Heart left ventricle (tissue), 16 donors: ENCODE data around the gene U2SURP. TPM values are rescaled to one million over a fixed set of nuclear protein-coding genes. Genes with fewer than 3 reads are reported as not detected.

Experiments
- ATAC-seq, 4 donors: fragments of 200-7000 bp; cut with Tn5 transposase; one replicate each; pipeline ENCODE4 v1.9.1; 2020 to 2022; ENCODE audit warnings: moderate library complexity in 4 of 4, mild to moderate bottlenecking in 3 of 4, moderate number of reproducible peaks in 1 of 4
- DNase-seq, 5 donors: peaks; one replicate each; pipeline ENCODE4 v3.0.0-alpha.2; 2020
- H3K27ac ChIP-seq, 12 donors: fragments of 200-600 bp; sonication (generic) in 4 of 12; one replicate each; pipeline versions ENCODE4 v1.5.0 to v1.8.0; 2016 to 2022; ENCODE audit warnings: mild to moderate bottlenecking in 2 of 12
- H3K27me3 ChIP-seq, 9 donors: fragments of 200-600 bp; sonication (generic) in 2 of 9; one replicate each; pipeline versions ENCODE4 v1.5.1 to v1.8.0; 2016 to 2022; ENCODE audit warnings: mild to moderate bottlenecking in 3 of 9
- H3K36me3 ChIP-seq, 9 donors: fragments of 200-600 bp; sonication (generic) in 2 of 9; one replicate each; pipeline versions ENCODE4 v1.5.0 to v1.8.0; 2018 to 2022; ENCODE audit warnings: mild to moderate bottlenecking in 2 of 9
- H3K4me1 ChIP-seq, 12 donors: fragments of 200-600 bp; sonication (generic) in 4 of 12; one replicate each; pipeline versions ENCODE4 v1.5.0 to v1.8.0; 2016 to 2022; ENCODE audit warnings: mild to moderate bottlenecking in 3 of 12
- H3K4me3 ChIP-seq, 12 donors: fragments of 200-600 bp; sonication (generic) in 4 of 12; one replicate each; pipeline versions ENCODE4 v1.5.0 to v1.8.0; 2017 to 2022; ENCODE audit warnings: mild to moderate bottlenecking in 9 of 12, moderate library complexity in 4 of 12
- H3K9me3 ChIP-seq, 12 donors: fragments of 200-600 bp; sonication (generic) in 4 of 12; one replicate each; pipeline versions ENCODE4 v1.5.0 to v1.8.0; 2016 to 2022; ENCODE audit warnings: mild to moderate bottlenecking in 1 of 12
- CTCF ChIP-seq, 12 donors: fragments of 200-600 bp; sonication (generic) in 4 of 12; IDR thresholded peaks; one replicate each; pipeline versions ENCODE4 v1.5.0 to v1.8.0; 2018 to 2022; ENCODE audit warnings: antibody characterized with exemption in 12 of 12, mild to moderate bottlenecking in 5 of 12
- POLR2A ChIP-seq, 2 donors: fragments of 450-650 bp; IDR thresholded peaks; one replicate each; pipeline ENCODE4 v1.6.1; 2017; ENCODE audit warnings: antibody characterized with exemption in 2 of 2, mild to moderate bottlenecking in 2 of 2, moderate library complexity in 2 of 2
- WGBS, 4 donors: extraction: QIAGEN DNeasy Blood & Tissue Kit in 2 of 4; methylation state at CpG; one replicate each; pipeline versions ENCODE4 v1.1.5 to v1.1.7; 2013 to 2018; 5-methylcytosine and 5-hydroxymethylcytosine counted together
- intact Hi-C, 10 donors: fragments of 100-400 bp; cut with DNase I; formaldehyde crosslinking; loops; one replicate each; pipeline versions ENCODE4 v1.11.1 to v1.14.2; 2022
- polyA plus RNA-seq, 2 donors: library from polyadenylated mRNA; stranded (reverse); fragments of 200-250 nt; gene quantifications; one replicate each; pipeline ENCODE4 v1.2.3, GENCODE V29; 2013
- total RNA-seq, 9 donors: library from RNA; depleted of rRNA in 2 of 9; stranded (reverse); fragments of >200 nt in 2 of 9; fragmentation: NEBNext Ultra II Directional in 3 of 9; extraction: Animal tissue kit (Norgen Biotek cat#: 25700) in 3 of 9; gene quantifications; one replicate each; pipeline versions ENCODE4 v1.1.0 to v1.2.4, GENCODE V29; 2016 to 2023
- donor health status: ischemic (EF 13 %, LVEDD 7.1; RV severe dilation, severe dysfunction).
- donor health status: healthy with polysubstance abuse.
- donor health status: DM: no; HTN: yes; CAD: no.
- donor health status: DM: no; HTN: no; CAD: no.
- donor health status: ischemic (EF 25% LVEDD 6.9; RV normal size, moderate dysfunction).
- donor health status: ischemic (EF 25% LVEDD 5.7; RV mildly dilated, moderate dysfunction).
- donor health status: healthy.
- donor health status: DM: yes; HTN: yes; CAD: no.
- donor health status: ischemic (EF 35%, LVEDD 5.7; RV mildly dilated, moderate dysfunction).
- donor health status: nonischemic (EF 11% LVEDD 7.7; RV severe dilation, severe dysfunction).
- donor health status: DM: yes; HTN: yes; CAD: no.
- donor health status: PGD.
- donor health status: ischemic (EF 29% LVEDD 5.4; RV normal size, mild dysfunction).
- donor health status: nonischemic (EF 23%, LVEDD 6.1; RV moderate dilation, normal function).

The U2SURP gene
- total and polyA plus RNA-seq, 11 donors: 17.4 to 42.0 (median 33.1) TPM

GRCh38 chr3:143054011-143054410, 52.6 kb downstream of the U2SURP start:
- no peak for TF ChIP-seq CTCF (IDR thresholded peaks at IDR 0.05)
- TF ChIP-seq POLR2A (IDR thresholded peaks at IDR 0.05): no peak
- Histone ChIP-seq H3K36me3 (peaks cover 0 to 97% (median 85%) of the 10 kb centered on the region in 9 donors), H3K9me3 (no peaks in the 10 kb centered on the region), H3K4me3 (no peak overlapping the region), H3K27ac (no peak overlapping the region), H3K27me3 (no peaks in the 10 kb centered on the region), H3K4me1 (no peaks in the 10 kb centered on the region)
- ATAC-seq (no peak), DNase-seq (no peak)
- 90 to 98% (median 95%) methylated on average over 2 of the region's 2 CpGs for WGBS, 4 donors
- intact Hi-C loops: loop anchor here in 1 of 10 donors (10.0 kb wide), 1 partner anchor 621 kb away; no protein-coding TSS in a partner anchor

- no peak for DNase-seq
- peaks cover 0 to 86% (median 69%) of the 10 kb centered on the region in 9 donors for H3K36me3 ChIP-seq
- no peaks in the 10 kb centered on the region for H3K4me1 ChIP-seq
- H3K4me3 ChIP-seq: no peak overlapping the region
- TF ChIP-seq POLR2A (IDR thresholded peaks at IDR 0.05) (no peak), CTCF (IDR thresholded peaks at IDR 0.05) (no peak)
- 90 to 96% (median 94%) methylated on average over 3 of the region's 3 CpGs for WGBS, 4 donors
- H3K9me3 ChIP-seq: no peaks in the 10 kb centered on the region
- no peak overlapping the region for H3K27ac ChIP-seq
- no peak for ATAC-seq
- H3K27me3 ChIP-seq: no peaks in the 10 kb centered on the region
- intact Hi-C loops: loop anchor here in 1 of 10 donors (10.0 kb wide), 1 partner anchor 618 kb away; no protein-coding TSS in a partner anchor
Measured at GRCh38 chr3:143056372-143056771, 55.0 kb downstream of the U2SURP start.

DNA sequence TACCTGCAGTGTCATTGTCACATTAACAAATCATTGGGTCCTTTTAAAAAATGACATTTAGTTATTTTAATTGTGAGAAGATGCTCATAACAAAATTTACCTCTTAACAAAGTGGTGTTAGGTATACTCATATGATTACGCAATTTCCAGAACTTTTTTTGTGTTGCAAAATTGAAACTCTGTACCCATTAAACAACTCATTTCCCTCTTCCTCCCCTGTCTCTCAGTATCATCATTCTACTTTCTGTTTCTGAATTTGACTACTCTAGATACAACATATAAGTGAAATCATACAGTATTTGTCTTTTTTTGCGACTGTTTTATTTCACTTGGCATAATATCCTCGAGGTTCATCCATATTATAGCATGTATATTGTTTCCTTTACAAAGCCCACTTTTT, 59.5 kb downstream of the U2SURP start:
- no peak for ATAC-seq
- Histone ChIP-seq H3K9me3 (no peaks in the 10 kb centered on the region), H3K27me3 (no peaks in the 10 kb centered on the region), H3K36me3 (peaks cover 0 to 48% (median 25%) of the 10 kb centered on the region in 9 donors), H3K4me3 (no peak overlapping the region), H3K27ac (peak overlapping the region in 1 of 12 donors; percentile 38), H3K4me1 (no peaks in the 10 kb centered on the region)
- DNase-seq: no peak
- WGBS, 4 donors: 93 to 96% (median 94%) methylated on average over 3 of the region's 3 CpGs
- TF ChIP-seq POLR2A (IDR thresholded peaks at IDR 0.05): no peak
- intact Hi-C loops: loop anchor here in 1 of 10 donors (10.0 kb wide), 1 partner anchor 584 kb away; no protein-coding TSS in a partner anchor

DNA sequence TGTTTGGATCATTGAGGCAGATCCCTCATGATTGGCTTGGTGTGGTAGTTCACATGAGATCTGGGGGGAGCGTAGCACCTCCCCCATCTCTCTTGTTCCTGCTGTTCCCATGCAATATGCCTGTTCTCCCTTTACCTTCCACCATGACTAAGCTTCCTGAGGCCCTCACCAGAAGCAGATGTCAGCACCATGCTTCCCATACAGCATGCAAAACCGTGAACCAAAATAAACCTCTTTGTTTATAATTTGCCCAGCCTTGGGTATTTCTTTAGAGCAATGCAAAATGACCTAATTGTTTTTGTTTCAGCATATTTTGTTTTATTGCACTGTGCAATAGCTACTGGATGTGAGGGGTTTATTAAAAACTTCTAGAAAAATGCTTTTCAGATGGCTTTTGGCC, 61.6 kb downstream of the U2SURP start:
- ATAC-seq (no peak), DNase-seq (no peak)
- intact Hi-C loops: loop anchor here in 1 of 10 donors (10.0 kb wide), 1 partner anchor 582 kb away; no protein-coding TSS in a partner anchor
- 81 to 88% (median 84%) methylated on average over 2 of the region's 2 CpGs for WGBS, 4 donors
- H3K27me3 ChIP-seq: no peaks in the 10 kb centered on the region
- H3K27ac ChIP-seq: no peak overlapping the region
- H3K9me3 ChIP-seq: no peaks in the 10 kb centered on the region
- H3K36me3 ChIP-seq: peaks cover 0 to 30% (median 5%) of the 10 kb centered on the region in 9 donors
- H3K4me3 ChIP-seq: no peak overlapping the region
- TF ChIP-seq POLR2A (IDR thresholded peaks at IDR 0.05) (no peak), CTCF (IDR thresholded peaks at IDR 0.05) (no peak)
- no peaks in the 10 kb centered on the region for H3K4me1 ChIP-seq

DNA sequence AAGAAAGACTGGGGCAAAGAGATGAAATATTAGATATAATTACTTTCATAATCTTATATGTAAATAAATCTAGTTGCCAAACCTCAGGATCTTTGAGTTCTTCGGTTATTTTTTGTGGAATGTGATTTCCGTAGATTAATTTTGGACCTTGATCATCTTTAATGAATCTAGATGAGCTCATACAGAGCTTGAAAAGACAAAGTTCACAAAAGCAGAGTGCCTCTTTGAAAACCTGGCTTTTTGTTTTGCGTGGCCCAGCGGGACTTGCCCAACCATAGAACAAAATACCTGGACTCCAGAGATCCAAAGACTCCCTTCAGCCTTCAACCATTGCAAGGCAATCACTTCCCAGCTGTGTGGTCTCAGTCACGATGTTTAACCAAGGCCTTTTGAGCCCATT, 63.4 kb downstream of the U2SURP start:
- WGBS, 4 donors: 94 to 97% (median 96%) methylated on average over 5 of the region's 5 CpGs
- Histone ChIP-seq H3K4me3 (no peak overlapping the region), H3K36me3 (peaks cover 0 to 14% (median 0%) of the 10 kb centered on the region in 9 donors), H3K27me3 (no peaks in the 10 kb centered on the region), H3K27ac (no peak overlapping the region), H3K4me1 (no peaks in the 10 kb centered on the region), H3K9me3 (no peaks in the 10 kb centered on the region)
- DNase-seq: no peak
- TF ChIP-seq POLR2A (IDR thresholded peaks at IDR 0.05): no peak
- TF ChIP-seq CTCF (IDR thresholded peaks at IDR 0.05): no peak
- no peak for ATAC-seq
- intact Hi-C loops: loop anchor here in 1 of 10 donors (10.0 kb wide), 1 partner anchor 580 kb away; no protein-coding TSS in a partner anchor
